T-cell (primary cell): ENCODE results near the gene WAS. TPM values are rescaled to one million over a fixed set of nuclear protein-coding genes. Genes with fewer than 3 reads are reported as not detected.
A peak's percentile ranks its signal among the peaks of the same experiment; 100 is the strongest.
"Not testable (repeated sequence)": the region's sequence is repeated elsewhere in the genome, so short reads cannot be mapped to it uniquely, and the experiment has no call there.

Source experiments
- ATAC-seq, 4 experiments: fragments of 200-7000 bp in 3 of 4; fragments of 150-1000 bp in 1 of 4; cut with Tn5 transposase; replicated peaks in 1 of 4; 1 replicate in 3 of 4; 2 replicates in 1 of 4; pipeline ENCODE4 v1.10.0; 2021; ENCODE audit warnings: moderate library complexity in 3 of 4, mild to moderate bottlenecking in 2 of 4, moderate number of reproducible peaks in 1 of 4
- CTCF ChIA-PET, 2 donors: fragments of 300-600 bp; sonication (Branson Sonifier 250); formaldehyde crosslinking; loops; one replicate each; lab custom pipeline; 2022; ENCODE audit warnings: antibody characterized with exemption in 2 of 2; lab: Charles Lee
- POLR2A ChIA-PET, 2 donors: fragments of 300-600 bp; sonication (Branson Sonifier 250); formaldehyde crosslinking; loops; one replicate each; lab custom pipeline; 2022; ENCODE audit warnings: antibody characterized with exemption in 2 of 2; lab: Charles Lee
- DNase-seq, 35 experiments: peaks; one replicate each; pipeline versions ENCODE4 v3.0.0 to v3.0.0-alpha.2; 2013 to 2023
- H3K27ac ChIP-seq: one replicate; pipeline ENCODE4 v1.5.1; 2013; ENCODE audit warnings: low read length
- H3K27me3 ChIP-seq, 2 experiments: replicated peaks in 1 of 2; 1 replicate in 1 of 2; 2 replicates in 1 of 2; pipeline versions ENCODE4 v1.6.1 to v1.7.0; 2013; ENCODE audit warnings: low read length in 1 of 2, mixed read lengths in 1 of 2; ENCODE audit not compliant: control insufficient read depth in 2 of 2, insufficient read depth in 2 of 2; ENCODE audit errors: extremely low read depth in 1 of 2
- H3K36me3 ChIP-seq, 2 donors: 1 replicate in 1 of 2; 2 replicates in 1 of 2; pipeline versions ENCODE4 v1.6.1 to v1.7.0; 2013; ENCODE audit warnings: low read length in 1 of 2; ENCODE audit not compliant: control insufficient read depth in 2 of 2, insufficient read depth in 1 of 2; ENCODE audit errors: extremely low read depth in 1 of 2
- H3K4me1 ChIP-seq, 2 experiments: 1 replicate in 1 of 2; 2 replicates in 1 of 2; pipeline versions ENCODE4 v1.6.1 to v1.7.0; 2013; ENCODE audit warnings: low read length in 2 of 2, mixed read lengths in 1 of 2; ENCODE audit not compliant: insufficient read depth in 2 of 2, control insufficient read depth in 1 of 2; ENCODE audit errors: extremely low read depth in 1 of 2
- H3K4me3 ChIP-seq, 2 donors: 1 replicate in 1 of 2; 2 replicates in 1 of 2; pipeline versions ENCODE4 v1.5.1 to v1.7.0; 2013; ENCODE audit warnings: mild to moderate bottlenecking in 2 of 2, low read length in 1 of 2, moderate library complexity in 1 of 2; ENCODE audit not compliant: control insufficient read depth in 1 of 2; ENCODE audit errors: extremely low read depth in 1 of 2
- H3K9me3 ChIP-seq: 2 replicates; pipeline ENCODE4 v1.7.0; 2013
- H3K27ac Mint-ChIP-seq, 2 donors: one replicate each; pipeline ENCODE4 v1.8.0; 2020 to 2021; ENCODE audit warnings: mild to moderate bottlenecking in 2 of 2, mixed read lengths in 2 of 2
- H3K27me3 Mint-ChIP-seq, 2 donors: one replicate each; pipeline ENCODE4 v1.8.0; 2021 to 2022; ENCODE audit warnings: mixed read lengths in 2 of 2
- H3K36me3 Mint-ChIP-seq: one replicate; pipeline ENCODE4 v1.8.0; 2021; ENCODE audit warnings: mixed read lengths
- H3K4me1 Mint-ChIP-seq, 3 donors: one replicate each; pipeline ENCODE4 v1.8.0; 2020 to 2022; ENCODE audit warnings: mixed read lengths in 3 of 3, mild to moderate bottlenecking in 1 of 3
- H3K4me3 Mint-ChIP-seq, 3 donors: one replicate each; pipeline ENCODE4 v1.8.0; 2020 to 2022; ENCODE audit warnings: mild to moderate bottlenecking in 3 of 3, mixed read lengths in 3 of 3, moderate library complexity in 3 of 3
- H3K9me3 Mint-ChIP-seq, 3 donors: one replicate each; pipeline ENCODE4 v1.8.0; 2020 to 2022; ENCODE audit warnings: mixed read lengths in 3 of 3
- WGBS: methylation state at CpG from one replicate; pipeline ENCODE4 v1.1.5; 2013; ENCODE audit warnings: missing lambda C conversion rate; ENCODE audit not compliant: insufficient coverage; 5-methylcytosine and 5-hydroxymethylcytosine counted together
- total RNA-seq, 35 experiments: library from RNA in 6 of 35; stranded (reverse) in 6 of 35; fragments of 120-200 nt in 1 of 35; gene quantifications; one replicate each; pipeline versions ENCODE4 v1.2.1 to v1.2.4 and lab custom pipeline; 2013 to 2026

WAS gene
- total RNA-seq, 5 donors from 2014 or later (not counting 1 experiment from before 2014, with no cell fraction given), result 92.0 to 118 (median 103) TPM

DNA sequence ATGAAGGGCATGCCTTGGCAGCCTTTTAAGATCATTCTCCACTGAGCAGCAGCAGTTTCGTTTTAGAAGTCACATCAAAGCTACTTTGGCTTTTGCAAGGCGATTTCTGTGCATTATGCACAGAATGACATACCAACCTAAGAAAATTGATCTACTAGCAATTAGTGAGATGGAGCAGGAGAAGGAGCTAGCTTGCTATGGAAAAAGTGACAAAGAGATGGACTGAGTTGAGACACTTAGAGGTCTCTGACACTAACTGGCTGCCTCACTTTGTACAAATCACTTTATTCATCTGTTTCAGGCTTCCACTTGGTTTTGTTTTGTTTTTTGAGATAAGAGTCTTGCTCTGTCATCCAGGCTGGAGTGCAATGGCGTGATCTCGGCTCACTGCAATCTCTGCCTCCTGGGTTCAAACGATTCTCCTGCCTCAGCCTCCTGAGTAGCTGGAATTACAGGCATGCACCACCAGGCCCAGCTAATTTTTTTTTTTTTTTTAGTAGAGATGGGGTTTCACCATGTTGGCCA lies 31.5 kb upstream of the WAS start:
- ChIA-PET CTCF (interaction anchor here in 1 of 2 donors (0.7 kb wide), 1 partner anchor 264 kb away, joined by 4 read pairs; no protein-coding TSS in a partner anchor), POLR2A (interaction anchor here in 1 of 2 donors (0.6 kb wide), 1 partner anchor 127 kb away, joined by 4 read pairs; no protein-coding TSS in a partner anchor)
- not testable (repeated sequence) for H3K9me3 Mint-ChIP-seq, H3K36me3 Mint-ChIP-seq, ATAC-seq, H3K27me3 ChIP-seq, H3K9me3 ChIP-seq, H3K36me3 ChIP-seq, H3K27ac ChIP-seq, H3K4me3 ChIP-seq, H3K27me3 Mint-ChIP-seq, H3K4me1 ChIP-seq
- H3K27ac Mint-ChIP-seq, result peak overlapping the region; percentile 4 to 50
- H3K4me1 Mint-ChIP-seq, result peaks cover 0 to 13% (median 6%) of the 10 kb centered on the region in 3 donors
- WGBS, result no CpG with 5 or more reads among the region's 5 CpGs
- DNase-seq, result peak in 1 of 35 experiments; percentile 11
- peak overlapping the region in 1 of 3 donors; percentile 14 for H3K4me3 Mint-ChIP-seq

DNA sequence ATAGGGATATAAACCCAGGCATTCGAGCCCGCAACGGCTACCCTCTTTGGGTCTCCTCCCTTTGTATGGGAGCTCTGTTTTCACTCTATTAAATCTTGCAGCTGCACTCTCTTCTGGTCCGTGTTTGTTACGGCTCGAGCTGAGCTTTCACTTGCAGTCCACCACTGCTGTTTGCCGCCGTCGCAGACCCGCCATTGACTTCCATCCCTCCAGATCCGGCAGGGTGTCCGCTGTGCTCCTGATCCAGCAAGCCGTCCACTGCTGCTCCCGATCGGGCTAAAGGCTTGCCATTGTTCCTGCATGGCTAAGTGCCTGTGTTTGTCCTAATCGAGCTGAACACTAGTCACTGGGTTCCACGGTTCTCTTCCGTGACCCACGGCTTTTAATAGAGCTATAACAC lies 28.9 kb upstream of the WAS start:
- not testable (repeated sequence) for H3K27me3 ChIP-seq, H3K27ac ChIP-seq, H3K36me3 Mint-ChIP-seq, H3K36me3 ChIP-seq, H3K9me3 ChIP-seq, H3K4me1 ChIP-seq, H3K4me3 Mint-ChIP-seq, H3K9me3 Mint-ChIP-seq, ATAC-seq, H3K4me3 ChIP-seq, H3K27ac Mint-ChIP-seq, DNase-seq, H3K27me3 Mint-ChIP-seq
- H3K4me1 Mint-ChIP-seq, result peaks cover 0 to 11% (median 4%) of the 10 kb centered on the region in 3 donors
- 95% methylated on average over 7 of the region's 19 CpGs for WGBS
- CTCF ChIA-PET, result interaction anchor here in 1 of 2 donors (0.6 kb wide), 1 partner anchor 13 kb away, joined by 7 read pairs; no protein-coding TSS in a partner anchor
- POLR2A ChIA-PET, result interaction anchor here in 1 of 2 donors (0.6 kb wide), 1 partner anchor 259 kb away, joined by 5 read pairs; no protein-coding TSS in a partner anchor

DNA sequence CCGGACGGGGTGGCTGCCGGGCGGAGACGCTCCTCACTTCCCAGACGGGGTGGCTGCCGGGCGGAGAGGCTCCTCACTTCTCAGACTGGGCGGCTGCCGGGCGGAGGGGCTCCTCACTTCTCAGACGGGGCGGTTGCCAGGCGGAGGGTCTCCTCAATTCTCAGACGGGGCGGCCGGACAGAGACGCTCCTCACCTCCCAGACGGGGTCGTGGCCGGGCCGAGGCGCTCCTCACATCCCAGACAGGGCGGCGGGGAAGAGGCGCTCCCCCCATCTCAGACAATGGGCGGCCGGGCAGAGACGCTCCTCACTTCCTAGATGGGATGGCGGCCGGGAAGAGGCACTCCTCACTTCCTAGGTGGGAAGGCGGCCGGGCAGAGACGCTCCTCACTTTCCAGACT lies 23.9 kb upstream of the WAS start:
- H3K36me3 ChIP-seq, POLR2A ChIA-PET, ATAC-seq, H3K27ac Mint-ChIP-seq, H3K27me3 ChIP-seq, H3K4me1 ChIP-seq, H3K4me1 Mint-ChIP-seq, H3K36me3 Mint-ChIP-seq, H3K9me3 Mint-ChIP-seq, H3K9me3 ChIP-seq, CTCF ChIA-PET, H3K4me3 ChIP-seq, H3K27ac ChIP-seq, DNase-seq, H3K4me3 Mint-ChIP-seq, H3K27me3 Mint-ChIP-seq: not testable (repeated sequence)
- 100% methylated on average over 1 of the region's 34 CpGs for WGBS

DNA sequence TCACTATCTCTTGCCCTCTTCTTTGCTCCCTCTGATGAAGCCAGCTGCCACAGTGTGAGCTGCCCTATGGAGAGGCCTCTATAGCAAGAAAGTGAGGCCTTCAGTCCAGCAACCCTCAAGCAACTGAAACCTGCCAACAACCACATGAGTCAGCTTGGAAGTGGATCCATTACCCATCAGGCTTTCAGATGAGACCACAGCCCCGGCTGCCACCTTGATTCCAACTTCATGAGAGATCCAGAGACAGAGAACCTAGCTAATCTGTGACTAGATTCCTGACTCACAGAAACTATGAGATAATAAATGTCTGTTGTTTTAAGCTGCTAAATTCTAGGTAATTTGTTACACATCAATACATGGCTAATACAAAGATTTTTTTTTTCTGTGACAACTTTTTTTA lies 20.4 kb upstream of the WAS start:
- no CpG with 5 or more reads among the region's 1 CpG for WGBS
- H3K4me3 ChIP-seq, result no peak overlapping the region
- Mint-ChIP-seq H3K27me3 (no peaks in the 10 kb centered on the region), H3K4me1 (peaks cover 9 to 10% (median 9%) of the 10 kb centered on the region in 3 donors), H3K4me3 (no peak overlapping the region), H3K36me3 (no peaks in the 10 kb centered on the region), H3K27ac (no peak overlapping the region), H3K9me3 (no peaks in the 10 kb centered on the region)
- no peak for DNase-seq
- peaks cover 0 to 4% of the 10 kb centered on the region in 2 experiments for H3K4me1 ChIP-seq
- ChIA-PET POLR2A (interaction anchor here in 1 of 2 donors (0.6 kb wide), 1 partner anchor 103 kb away, joined by 4 read pairs; no protein-coding TSS in a partner anchor), CTCF (no interaction called here)
- H3K27ac ChIP-seq, result no peak overlapping the region
- no peaks in the 10 kb centered on the region for H3K9me3 ChIP-seq
- H3K27me3 ChIP-seq, result no peaks in the 10 kb centered on the region
- no peaks in the 10 kb centered on the region for H3K36me3 ChIP-seq
- no peak for ATAC-seq

DNA sequence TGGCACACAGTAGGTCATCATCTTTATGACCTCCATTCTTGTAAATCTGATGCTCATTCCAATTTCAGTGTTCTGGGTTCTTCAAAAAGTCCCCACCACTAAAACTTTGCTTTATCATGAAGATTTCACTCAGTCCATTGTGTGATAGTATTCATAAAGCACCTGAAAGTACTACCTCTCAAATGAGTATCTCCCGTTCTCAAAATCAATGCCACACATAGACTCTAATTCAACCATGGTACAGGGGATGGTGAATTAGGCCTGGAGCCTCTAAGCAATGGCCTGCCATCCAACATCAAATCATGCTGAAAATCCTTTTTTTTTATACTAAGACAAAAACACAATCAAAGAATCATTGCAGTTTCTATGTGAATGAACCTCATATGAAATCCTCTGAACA lies 19.4 kb upstream of the WAS start:
- Histone ChIP-seq H3K36me3 (no peaks in the 10 kb centered on the region), H3K27ac (no peak overlapping the region), H3K4me1 (peaks cover 0 to 4% of the 10 kb centered on the region in 2 experiments), H3K27me3 (no peaks in the 10 kb centered on the region), H3K4me3 (no peak overlapping the region), H3K9me3 (no peaks in the 10 kb centered on the region)
- no peak overlapping the region for H3K27ac Mint-ChIP-seq
- H3K27me3 Mint-ChIP-seq, result no peaks in the 10 kb centered on the region
- DNase-seq (no peak), ATAC-seq (no peak)
- CTCF ChIA-PET, result no interaction called here
- peaks cover 9 to 10% (median 9%) of the 10 kb centered on the region in 3 donors for H3K4me1 Mint-ChIP-seq
- no CpG with 5 or more reads among the region's 1 CpG for WGBS
- H3K36me3 Mint-ChIP-seq, result no peaks in the 10 kb centered on the region
- no peaks in the 10 kb centered on the region for H3K9me3 Mint-ChIP-seq
- no peak overlapping the region for H3K4me3 Mint-ChIP-seq
- POLR2A ChIA-PET, result no interaction called here

DNA sequence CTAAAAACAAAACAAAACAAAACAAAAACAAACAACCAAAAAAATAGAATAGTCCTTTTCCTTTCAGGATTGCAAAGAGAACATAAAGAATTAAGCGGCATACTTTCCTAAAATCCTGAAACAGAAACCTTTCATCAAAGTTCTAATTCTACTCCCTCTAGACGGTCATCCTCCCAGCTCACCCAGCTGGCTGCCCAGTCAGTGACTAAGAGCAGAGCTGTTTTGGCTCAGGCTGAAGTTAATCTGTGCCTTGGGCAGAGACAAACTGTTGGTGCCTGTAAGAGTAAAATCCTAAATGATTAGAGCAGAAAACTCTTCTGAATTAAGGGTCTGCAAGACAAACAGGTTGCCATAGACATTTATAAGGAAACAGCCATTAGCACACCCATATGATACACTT lies 17.6 kb upstream of the WAS start:
- H3K4me1 ChIP-seq, result peaks cover 0 to under 1% of the 10 kb centered on the region in 2 experiments
- H3K27me3 Mint-ChIP-seq, result no peaks in the 10 kb centered on the region
- H3K4me3 ChIP-seq, result no peak overlapping the region
- no peak overlapping the region for H3K27ac Mint-ChIP-seq
- ChIA-PET CTCF (no interaction called here), POLR2A (no interaction called here)
- H3K4me1 Mint-ChIP-seq, result peaks cover 5% of the 10 kb centered on the region in 3 donors
- no peak overlapping the region for H3K4me3 Mint-ChIP-seq
- no peak for ATAC-seq
- no peak overlapping the region for H3K27ac ChIP-seq
- 100% methylated on average over 1 of the region's 2 CpGs for WGBS
- H3K36me3 Mint-ChIP-seq, result no peaks in the 10 kb centered on the region
- no peaks in the 10 kb centered on the region for H3K27me3 ChIP-seq
- DNase-seq, result no peak
- no peaks in the 10 kb centered on the region for H3K36me3 ChIP-seq
- H3K9me3 Mint-ChIP-seq, result no peaks in the 10 kb centered on the region
- no peaks in the 10 kb centered on the region for H3K9me3 ChIP-seq
